Spleen (tissue), 13 donors: Measurements from ENCODE around the gene DYNLRB2. TPM values are rescaled to one million over a fixed set of nuclear protein-coding genes. Genes with fewer than 3 reads are reported as not detected.

Experiments
- DNase-seq: peaks from one replicate; pipeline ENCODE4 v3.0.0-alpha.2; 2020
- H3K27ac ChIP-seq, 8 donors: fragments of 200-600 bp; sonication (generic) in 7 of 8; 1 replicate in 4 of 8; 2 replicates in 4 of 8; pipeline versions ENCODE4 v1.5.0 to v1.8.0; 2016 to 2021; ENCODE audit warnings: inconsistent platforms in 4 of 8, mild to moderate bottlenecking in 4 of 8, moderate library complexity in 1 of 8
- H3K27me3 ChIP-seq, 7 donors: fragments of 200-600 bp; sonication (generic) in 6 of 7; replicated peaks in 1 of 7; 1 replicate in 4 of 7; 2 replicates in 3 of 7; pipeline versions ENCODE4 v1.5.0 to v1.8.0; 2016 to 2021; ENCODE audit warnings: inconsistent platforms in 3 of 7, mild to moderate bottlenecking in 1 of 7
- H3K36me3 ChIP-seq, 6 donors: fragments of 200-600 bp; sonication (generic) in 5 of 6; 1 replicate in 4 of 6; 2 replicates in 2 of 6; pipeline versions ENCODE4 v1.5.0 to v1.8.0; 2016 to 2021; ENCODE audit warnings: inconsistent platforms in 2 of 6
- H3K4me1 ChIP-seq, 6 donors: fragments of 200-600 bp; sonication (generic) in 5 of 6; 1 replicate in 3 of 6; 2 replicates in 3 of 6; pipeline versions ENCODE4 v1.5.0 to v1.8.0; 2016 to 2021; ENCODE audit warnings: inconsistent platforms in 3 of 6
- H3K4me3 ChIP-seq, 8 donors: fragments of 200-600 bp; sonication (generic) in 7 of 8; 1 replicate in 4 of 8; 2 replicates in 4 of 8; pipeline versions ENCODE4 v1.5.0 to v1.8.0; 2016 to 2021; ENCODE audit warnings: inconsistent platforms in 4 of 8, mild to moderate bottlenecking in 4 of 8, moderate library complexity in 2 of 8
- H3K9me3 ChIP-seq, 8 donors: fragments of 200-600 bp; sonication (generic) in 7 of 8; 1 replicate in 4 of 8; 2 replicates in 4 of 8; pipeline versions ENCODE4 v1.5.0 to v1.8.0; 2016 to 2021; ENCODE audit warnings: inconsistent platforms in 4 of 8
- POLR2A ChIP-seq, 3 donors: fragments of 450-650 bp; IDR thresholded peaks; one replicate each; pipeline ENCODE4 v1.5.1; 2017; ENCODE audit warnings: antibody characterized with exemption in 3 of 3, mild to moderate bottlenecking in 1 of 3
- POLR2AphosphoS5 ChIP-seq, 3 donors: sonication (generic); formaldehyde crosslinking; IDR thresholded peaks; one replicate each; pipeline ENCODE4 v1.5.1; 2017; ENCODE audit warnings: antibody characterized with exemption in 3 of 3
- WGBS, 5 donors: extraction: QIAGEN DNeasy Blood & Tissue Kit in 3 of 5; methylation state at CpG; one replicate each; pipeline versions ENCODE4 v1.1.5 to v1.1.7; 2013 to 2018; 5-methylcytosine and 5-hydroxymethylcytosine counted together
- intact Hi-C: fragments of 100-400 bp; cut with DNase I; formaldehyde crosslinking; loops from one replicate; pipeline ENCODE4 v1.15.0; 2023; ENCODE audit warnings: low total_unique reads
- long read RNA-seq, 2 donors: transcript quantifications; one replicate each; lab custom pipeline, GENCODE V29; 2026
- polyA plus RNA-seq, 3 donors: library from polyadenylated mRNA; stranded (reverse); fragments of 200-250 nt; gene quantifications; one replicate each; pipeline ENCODE4 v1.2.1, GENCODE V29; 2013
- total RNA-seq, 7 donors: library from RNA; depleted of rRNA in 3 of 7; stranded (reverse); fragments of >200 nt in 3 of 7; fragmentation: NEBNext Ultra II Directional in 4 of 7; extraction: Animal tissue kit (Norgen Biotek cat#: 25700) in 4 of 7; gene quantifications; one replicate each; pipeline versions ENCODE4 v1.1.0 to v1.2.1, GENCODE V29; 2016 to 2021
- TF ChIP-seq, protein P1 (sequence below), 11 experiments: fragments of 200-600 bp in 7 of 11; fragments of 450-650 bp in 4 of 11; sonication (generic) in 4 of 11; IDR thresholded peaks in 8 of 11; conservative IDR thresholded peaks in 3 of 11; 1 replicate in 7 of 11; 2 replicates in 4 of 11; pipeline versions ENCODE4 v1.4.0 to v1.8.0; 2016 to 2021; ENCODE audit warnings: antibody characterized with exemption in 11 of 11, inconsistent platforms in 4 of 11, mild to moderate bottlenecking in 1 of 11
- donor health status: healthy with polysubstance abuse.
- donor health status: DM: no; HTN: no; CAD: no; lungs with moderate emphysema.
- donor health status: DM: no; HTN: no; CAD: no.
- donor health status: Bipolar disorder and iron deficiency.
- donor health status: healthy.
- donor health status: DM: no; HTN: no; CAD: no.
- donor health status: DM: yes; HTN: yes; CAD: no.

The DYNLRB2 gene
- total RNA-seq (1 to 10 TPM in 2 of 7 donors, not detected in 5; 2.9 to 5.9 TPM), polyA plus RNA-seq (1 to 10 TPM in 1 of 3 donors, under 1 TPM in 2; 0.35 to 1.1 (median 0.50) TPM)
- long read RNA-seq, donor 1 = 0 reads
- long read RNA-seq, donor 2 = 0 reads

DNA sequence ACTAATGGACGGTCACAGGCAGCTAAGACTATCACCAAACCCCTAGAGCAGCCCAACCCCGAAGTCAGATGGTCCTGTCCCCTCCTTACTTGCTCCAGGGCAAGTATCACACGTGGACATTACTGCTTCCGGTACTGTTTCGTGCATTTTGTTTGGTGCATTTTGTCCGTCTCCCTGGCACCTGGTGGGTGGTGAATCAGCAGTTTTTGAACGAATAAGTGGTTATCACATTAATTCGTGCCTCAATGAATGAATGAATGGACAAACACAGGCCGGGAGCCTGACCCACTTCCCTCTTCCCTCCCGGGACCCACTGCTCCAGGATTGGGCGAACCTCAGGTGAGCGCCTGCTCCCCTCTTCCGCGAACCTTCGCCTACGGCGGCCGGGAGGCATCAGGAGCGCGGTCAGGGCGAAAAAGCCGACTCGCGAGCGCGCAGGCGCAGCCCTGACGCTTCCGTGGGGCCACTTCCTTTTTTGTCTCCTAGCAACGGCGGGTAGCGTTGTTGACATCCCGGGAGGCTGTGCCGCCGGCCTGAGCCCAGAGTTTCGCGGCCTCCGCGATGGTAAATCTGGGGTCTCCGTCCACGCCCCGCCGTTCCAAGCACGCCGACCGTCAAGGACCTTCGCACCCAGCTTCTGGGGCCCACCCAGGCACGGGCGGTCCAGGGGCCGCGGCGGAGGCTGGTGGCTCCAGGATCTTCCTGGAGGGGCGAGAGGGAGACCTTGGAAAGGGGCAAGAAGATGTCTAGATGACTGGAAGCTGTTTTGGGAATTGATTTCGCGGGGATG is at the start of gene DYNLRB2:
TSS of gene DYNLRB2 (plus strand) at position 478 of the 790 bp plus-strand sequence. CDS start at position 562, 84 bp downstream.
- 2 to 5% (median 3%) methylated on average over 32 to 55 of the region's 55 CpGs for WGBS, 5 donors
- Histone ChIP-seq H3K4me1 (peaks cover 0 to 17% (median 12%) of the 10 kb centered on the region in 6 donors), H3K27ac (peak within 1 kb of the TSS; percentile 22 to 90 (median 76)), H3K36me3 (no peaks in the 10 kb centered on the region), H3K9me3 (no peaks in the 10 kb centered on the region), H3K4me3 (peak within 1 kb of the TSS; percentile 51 to 89 (median 60)), H3K27me3 (peaks cover 0 to 5% (median 0%) of the 10 kb centered on the region in 7 donors)
- TF ChIP-seq, protein P1, sequence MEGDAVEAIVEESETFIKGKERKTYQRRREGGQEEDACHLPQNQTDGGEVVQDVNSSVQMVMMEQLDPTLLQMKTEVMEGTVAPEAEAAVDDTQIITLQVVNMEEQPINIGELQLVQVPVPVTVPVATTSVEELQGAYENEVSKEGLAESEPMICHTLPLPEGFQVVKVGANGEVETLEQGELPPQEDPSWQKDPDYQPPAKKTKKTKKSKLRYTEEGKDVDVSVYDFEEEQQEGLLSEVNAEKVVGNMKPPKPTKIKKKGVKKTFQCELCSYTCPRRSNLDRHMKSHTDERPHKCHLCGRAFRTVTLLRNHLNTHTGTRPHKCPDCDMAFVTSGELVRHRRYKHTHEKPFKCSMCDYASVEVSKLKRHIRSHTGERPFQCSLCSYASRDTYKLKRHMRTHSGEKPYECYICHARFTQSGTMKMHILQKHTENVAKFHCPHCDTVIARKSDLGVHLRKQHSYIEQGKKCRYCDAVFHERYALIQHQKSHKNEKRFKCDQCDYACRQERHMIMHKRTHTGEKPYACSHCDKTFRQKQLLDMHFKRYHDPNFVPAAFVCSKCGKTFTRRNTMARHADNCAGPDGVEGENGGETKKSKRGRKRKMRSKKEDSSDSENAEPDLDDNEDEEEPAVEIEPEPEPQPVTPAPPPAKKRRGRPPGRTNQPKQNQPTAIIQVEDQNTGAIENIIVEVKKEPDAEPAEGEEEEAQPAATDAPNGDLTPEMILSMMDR (IDR thresholded peaks at IDR 0.05 in 8 of 11, conservative IDR thresholded peaks at IDR 0.05 in 3 of 11) = peak in 1 of 11 experiments; percentile 8
- TF ChIP-seq POLR2A (IDR thresholded peaks at IDR 0.05) (no peak), POLR2AphosphoS5 (IDR thresholded peaks at IDR 0.05) (peak; percentile 94 to 96 (median 94))
- peak; percentile 98 for DNase-seq
- intact Hi-C loops = no loop called here

DNA sequence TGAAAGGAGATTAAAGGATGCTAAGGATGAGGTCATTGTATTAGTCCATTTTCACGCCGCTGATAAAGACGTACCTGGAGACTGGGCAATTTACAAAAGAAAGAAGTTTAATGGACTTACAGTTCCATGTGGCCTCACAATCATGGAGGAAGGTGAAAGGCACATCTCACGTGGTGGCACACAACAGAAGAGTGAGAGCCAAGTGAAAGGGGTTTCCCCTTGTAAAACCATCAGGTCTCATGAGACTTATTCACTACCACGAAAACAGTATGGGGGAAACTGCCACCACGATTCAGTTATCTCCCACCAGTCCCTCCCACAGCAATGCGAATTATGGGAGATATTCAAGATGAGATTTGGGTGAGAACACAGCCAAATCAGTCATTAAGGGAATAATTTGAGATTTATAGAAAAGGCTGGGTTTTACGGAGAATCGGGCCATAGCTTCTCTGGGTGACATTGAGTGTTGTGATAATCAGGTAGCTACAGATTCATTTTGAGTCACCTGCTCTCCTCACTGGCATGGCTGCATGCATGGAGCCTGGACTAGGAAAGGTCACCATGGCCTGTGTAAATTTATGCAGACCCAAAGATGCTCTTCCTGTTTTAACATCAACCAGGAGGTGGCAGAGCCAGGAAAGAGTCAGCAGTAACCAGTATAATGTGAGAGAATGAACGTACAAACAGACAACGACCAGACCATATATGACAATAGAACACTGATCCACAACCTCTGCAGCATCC is 40.5 kb upstream of the DYNLRB2 start:
- H3K9me3 ChIP-seq = peaks cover 0 to 14% (median 3%) of the 10 kb centered on the region in 8 donors
- TF ChIP-seq, protein P1 (IDR thresholded peaks at IDR 0.05 in 8 of 11, conservative IDR thresholded peaks at IDR 0.05 in 3 of 11) = no peak
- TF ChIP-seq POLR2A (IDR thresholded peaks at IDR 0.05) = no peak
- no peak for TF ChIP-seq POLR2AphosphoS5 (IDR thresholded peaks at IDR 0.05)
- H3K4me1 ChIP-seq = no peaks in the 10 kb centered on the region
- no peak overlapping the region for H3K4me3 ChIP-seq
- DNase-seq = no peak
- H3K27me3 ChIP-seq = peaks cover 0 to 6% (median 0%) of the 10 kb centered on the region in 7 donors
- no peak overlapping the region for H3K27ac ChIP-seq
- H3K36me3 ChIP-seq = no peaks in the 10 kb centered on the region
- intact Hi-C loops = no loop called here
- WGBS, 5 donors = 68 to 72% (median 70%) methylated on average over 11 of the region's 11 CpGs

DNA sequence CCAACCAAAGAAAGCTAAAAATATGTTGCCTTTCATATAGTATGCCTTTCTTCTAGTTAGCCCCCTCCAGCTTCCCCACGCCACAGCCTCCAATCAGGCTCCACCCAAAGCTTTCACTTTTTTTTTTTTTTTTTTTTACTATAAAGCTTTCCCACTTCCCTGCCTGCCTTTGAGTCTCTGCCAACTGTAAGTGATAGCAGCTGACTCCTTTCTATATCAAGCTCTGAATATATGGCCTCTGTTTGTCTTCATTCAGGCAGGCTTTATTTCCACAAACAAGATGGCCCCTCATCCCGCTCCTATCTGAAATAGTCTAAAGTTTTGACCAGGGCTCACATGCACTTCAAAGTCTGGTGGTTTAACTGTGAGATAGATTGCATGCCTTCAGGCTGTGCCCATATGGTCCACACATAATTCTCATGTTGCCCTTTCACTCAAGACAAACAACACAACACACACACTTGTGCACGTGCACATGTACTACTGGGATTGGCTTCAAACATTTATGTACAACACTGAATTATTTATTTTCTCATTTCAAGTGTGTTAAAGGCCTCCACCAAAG is 39.8 kb upstream of the DYNLRB2 start:
- no peak overlapping the region for H3K4me3 ChIP-seq
- 79 to 83% (median 83%) methylated on average over 3 of the region's 3 CpGs for WGBS, 5 donors
- H3K9me3 ChIP-seq = peaks cover 0 to 14% (median 3%) of the 10 kb centered on the region in 8 donors
- no peak for DNase-seq
- no peaks in the 10 kb centered on the region for H3K36me3 ChIP-seq
- no peak overlapping the region for H3K27ac ChIP-seq
- peaks cover 0 to 6% (median 0%) of the 10 kb centered on the region in 7 donors for H3K27me3 ChIP-seq
- TF ChIP-seq POLR2A (IDR thresholded peaks at IDR 0.05) = no peak
- TF ChIP-seq, protein P1 (IDR thresholded peaks at IDR 0.05 in 8 of 11, conservative IDR thresholded peaks at IDR 0.05 in 3 of 11) = no peak
- no peak for TF ChIP-seq POLR2AphosphoS5 (IDR thresholded peaks at IDR 0.05)
- intact Hi-C loops = no loop called here
- no peaks in the 10 kb centered on the region for H3K4me1 ChIP-seq
